GM18517 (cell line): ENCODE data around the gene ASB13.

ENCODE experiments used
- ATAC-seq: cut with Tn5 transposase; IDR thresholded peaks from one replicate; pipeline ENCODE4 v1.9.1; 2021; ENCODE audit warnings: mild to moderate bottlenecking, moderate library complexity; ENCODE audit not compliant: unreplicated experiment

ASB13 gene

DNA sequence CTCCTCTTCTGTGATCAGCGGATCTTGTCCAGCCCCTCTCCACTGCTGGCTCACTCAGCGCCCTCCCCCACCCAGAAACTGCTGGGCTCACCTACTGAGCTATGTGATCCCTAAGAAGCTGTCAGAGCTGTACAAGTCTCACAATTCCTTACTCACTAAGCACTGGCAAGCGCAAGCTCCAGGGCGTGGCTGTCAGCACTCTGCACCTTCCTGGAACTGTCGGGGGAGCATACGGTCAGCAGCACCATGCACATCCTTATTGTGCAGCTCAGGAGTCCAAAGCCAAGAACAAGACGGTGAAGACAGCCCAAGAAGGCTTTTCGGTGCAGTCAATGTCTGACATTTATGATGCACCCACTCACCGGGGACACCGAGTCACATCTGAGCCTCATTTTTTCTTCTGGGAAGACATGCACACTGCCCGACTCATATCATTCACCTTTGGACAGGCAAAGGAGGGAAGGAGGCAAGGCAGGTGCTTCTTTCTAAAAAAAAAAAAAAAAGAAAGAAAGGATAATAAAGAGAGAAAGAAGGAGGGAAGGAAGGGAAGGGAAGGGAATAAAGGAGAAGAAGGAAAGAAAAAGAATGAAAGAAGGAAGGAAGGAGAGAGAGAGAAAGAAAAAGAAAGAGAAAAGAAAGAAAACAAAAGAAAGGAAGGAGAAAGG is 56.3 kb downstream of the ASB13 start:
- no peak for ATAC-seq

- ATAC-seq = no peak
Observed at GRCh38 chr10:5608608-5609220, 57.7 kb downstream of the ASB13 start.

DNA sequence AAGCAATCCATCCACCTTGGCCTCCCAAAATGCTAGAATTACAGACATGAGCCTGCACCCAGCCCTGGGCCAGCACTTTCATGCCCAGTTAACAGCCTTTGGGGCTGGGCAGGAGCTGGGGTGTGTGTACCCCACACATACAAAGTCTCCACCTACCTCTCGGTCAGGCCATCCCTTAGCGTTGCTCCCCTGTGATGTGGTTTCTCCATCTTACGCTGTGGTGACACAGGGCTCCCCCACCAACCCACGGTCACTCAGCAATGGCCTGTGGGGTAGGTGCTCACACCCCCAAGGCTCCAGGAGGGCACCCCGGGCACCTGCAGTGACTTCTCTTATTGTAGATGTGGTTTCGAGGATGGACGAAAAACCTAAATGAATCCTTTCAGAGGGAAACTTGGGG is 58.8 kb downstream of the ASB13 start:
- ATAC-seq = no peak

GRCh38 chr10:5606864-5607263 is 59.5 kb downstream of the ASB13 start:
- ATAC-seq = no peak

DNA sequence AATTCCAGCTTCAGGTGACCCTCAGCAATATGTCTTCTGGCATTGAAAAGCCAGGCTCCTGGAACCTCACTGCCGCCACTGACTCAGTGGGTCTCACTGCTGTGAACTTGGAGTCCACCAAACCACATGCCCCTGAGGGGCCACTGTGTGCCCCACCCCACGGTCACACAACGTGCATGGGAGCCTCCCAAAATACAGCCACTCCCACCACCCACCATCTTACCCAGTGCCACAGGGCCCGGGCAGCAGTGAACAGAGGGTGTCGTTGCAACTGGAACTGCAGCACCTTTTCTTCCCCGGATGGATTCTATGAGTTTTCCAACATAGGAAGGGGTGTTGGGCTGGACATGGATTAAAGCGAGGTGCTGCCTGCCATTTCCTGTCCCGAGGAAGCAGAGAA is 60.1 kb downstream of the ASB13 start:
- ATAC-seq = no peak

- ATAC-seq = no peak
Observed at GRCh38 chr10:5604961-5605360, 61.4 kb downstream of the ASB13 start.

GRCh38 chr10:5604236-5604925 is 62.0 kb downstream of the ASB13 start:
- ATAC-seq = no peak

DNA sequence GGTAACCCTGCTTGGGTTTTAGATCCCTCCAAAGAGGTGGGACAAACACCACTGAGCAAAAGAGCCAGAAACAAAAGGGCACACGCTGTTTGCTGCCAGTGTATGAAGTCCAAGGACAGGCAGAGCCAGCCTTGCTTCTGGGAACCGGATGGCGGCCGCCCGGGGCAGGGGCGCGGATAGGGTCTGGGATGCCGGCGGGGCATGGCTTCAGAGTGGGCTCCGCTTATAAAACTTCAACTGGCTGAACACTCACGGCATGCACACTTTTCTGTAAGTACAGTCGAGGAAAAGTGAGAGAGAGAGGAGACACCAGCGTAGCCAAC is 62.6 kb downstream of the ASB13 start:
- ATAC-seq = no peak

DNA sequence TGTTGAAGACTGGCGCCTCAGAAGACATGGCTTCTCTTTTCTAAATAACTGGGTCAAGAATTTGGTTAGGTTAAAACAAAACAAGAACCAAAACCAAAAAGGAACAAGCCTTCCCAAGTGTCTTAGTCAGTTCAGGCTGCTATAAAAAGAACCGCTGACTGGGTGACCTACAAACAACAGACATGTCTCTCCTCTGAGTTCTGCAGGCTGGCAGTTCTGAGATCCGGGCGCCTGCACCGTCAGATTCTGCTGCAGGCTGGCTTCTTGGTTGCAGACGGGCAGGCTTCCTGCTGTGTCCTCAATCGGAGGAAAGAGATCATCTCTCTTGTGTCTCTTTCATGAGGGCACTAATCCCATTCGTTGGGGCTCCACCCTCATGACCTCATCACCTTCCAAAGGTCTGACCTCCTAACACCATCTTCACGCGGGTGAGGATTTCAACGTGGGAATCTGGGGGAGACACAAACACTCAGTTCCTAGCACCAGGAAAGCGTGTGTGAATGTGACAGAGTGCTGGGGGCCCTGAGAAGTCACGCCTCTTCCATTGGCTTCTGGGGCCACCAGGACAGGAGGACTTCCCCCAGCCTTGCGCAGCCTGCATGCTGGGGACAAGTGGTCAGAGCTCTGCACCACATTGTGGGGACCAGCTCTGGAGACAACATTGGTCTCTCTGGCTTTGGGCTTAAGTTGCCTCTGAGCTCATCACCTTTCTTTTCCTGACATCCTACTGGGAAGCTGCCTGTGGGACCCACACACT is 63.1 kb downstream of the ASB13 start:
- no peak for ATAC-seq

DNA sequence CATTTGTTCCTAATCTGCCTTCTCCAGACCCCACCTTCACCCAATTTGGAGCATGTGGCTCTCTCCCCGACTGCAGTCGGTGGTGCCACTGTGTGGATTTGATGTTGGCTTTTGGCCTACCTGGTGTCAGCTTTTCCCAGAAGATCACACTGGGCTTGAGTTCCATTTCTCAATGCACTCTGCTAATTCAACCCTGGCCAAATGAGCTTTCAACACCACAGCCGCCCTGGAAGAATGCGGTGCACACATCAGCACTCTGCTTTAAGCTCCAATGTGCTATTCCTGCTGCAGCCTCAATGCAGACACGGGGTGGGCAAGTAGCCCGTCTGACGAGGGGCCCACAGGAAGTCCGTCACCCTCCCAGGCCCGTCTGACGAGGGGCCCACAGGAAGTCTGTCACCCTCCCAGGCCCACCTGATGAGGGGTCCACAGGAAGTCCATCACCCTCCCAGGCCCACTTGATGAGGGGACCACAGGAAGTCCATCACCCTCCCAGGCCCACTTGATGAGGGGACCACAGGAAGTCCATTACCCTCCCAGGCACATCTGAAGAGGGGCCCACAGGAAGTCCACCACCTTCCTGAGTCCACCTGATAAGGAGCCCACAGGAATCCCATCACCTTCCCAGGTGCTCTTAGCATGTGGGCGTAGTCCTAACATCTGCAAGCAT is 64.4 kb downstream of the ASB13 start:
- ATAC-seq = no peak

- ATAC-seq = no peak
Observed at GRCh38 chr10:5600908-5601307, 65.5 kb downstream of the ASB13 start.

DNA sequence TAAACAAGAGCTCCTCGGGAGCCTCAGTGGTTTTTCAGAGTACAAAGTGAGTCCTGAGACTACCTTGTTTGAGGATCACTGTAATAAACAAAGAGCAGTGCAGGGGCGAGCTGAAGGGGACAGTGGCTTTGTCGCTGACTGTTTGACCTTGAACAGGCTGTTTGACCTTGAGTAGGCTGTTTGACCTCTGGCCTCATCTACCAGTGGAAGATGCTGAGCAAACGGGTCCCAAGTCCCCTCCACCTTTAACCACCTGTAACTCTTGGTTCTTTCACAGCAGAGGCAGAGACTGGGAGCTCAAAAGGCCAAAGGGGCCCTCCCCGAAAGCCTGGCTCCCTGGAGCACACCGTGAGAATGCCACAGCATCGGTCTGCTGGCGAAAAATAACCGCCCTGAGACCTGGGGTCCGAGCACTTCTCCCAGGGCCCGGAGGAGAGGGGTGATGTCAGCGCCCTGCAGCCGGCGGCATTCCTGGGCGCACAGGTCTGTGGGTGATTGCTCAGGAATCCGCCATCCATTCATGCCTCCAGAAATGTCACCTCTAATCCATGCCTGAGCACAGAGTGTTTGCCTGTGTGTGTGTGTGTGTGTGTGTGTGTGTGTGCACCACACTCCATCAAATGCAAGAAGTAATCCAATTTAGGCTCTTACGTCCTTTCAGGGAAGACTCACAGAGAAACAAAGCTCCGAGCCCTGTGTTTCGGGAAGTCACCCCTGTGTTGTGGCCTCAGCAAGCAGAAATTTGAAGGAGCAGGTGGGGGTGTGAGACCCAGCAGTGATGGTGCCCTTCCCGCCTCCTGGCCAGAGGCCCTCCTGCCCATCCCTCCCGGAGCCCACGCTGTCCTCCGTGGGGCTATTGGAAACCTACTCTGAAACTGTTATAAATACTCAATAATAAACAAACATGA is 66.5 kb downstream of the ASB13 start:
- ATAC-seq = no peak

GRCh38 chr10:5598085-5598690 is 68.2 kb downstream of the ASB13 start:
- no peak for ATAC-seq

GRCh38 chr10:5596611-5597341 is 69.6 kb downstream of the ASB13 start:
- ATAC-seq = no peak

GRCh38 chr10:5595994-5596471 is 70.4 kb downstream of the ASB13 start:
- ATAC-seq = no peak

DNA sequence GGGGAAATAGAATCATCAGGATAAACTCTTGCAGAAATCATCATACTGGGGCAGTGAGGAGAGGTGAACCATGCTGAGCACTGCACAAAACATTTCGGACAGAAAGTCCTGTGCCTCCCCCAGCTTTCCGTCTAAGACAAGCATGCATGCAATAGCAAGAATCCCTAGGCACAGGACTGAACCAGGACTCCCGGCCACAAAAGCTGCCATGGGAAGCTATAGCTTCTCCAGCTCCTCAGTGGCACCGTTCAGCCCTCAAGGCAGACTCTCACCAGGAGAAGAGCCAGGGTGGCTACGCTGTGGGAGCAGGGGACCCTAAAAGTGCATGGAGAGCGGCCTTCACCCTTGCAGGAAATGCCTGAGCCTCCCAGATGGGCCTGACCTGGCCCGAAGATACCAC is 70.8 kb downstream of the ASB13 start:
- no peak for ATAC-seq

- no peak for ATAC-seq
Observed at GRCh38 chr10:5595095-5595494, 71.3 kb downstream of the ASB13 start.

DNA sequence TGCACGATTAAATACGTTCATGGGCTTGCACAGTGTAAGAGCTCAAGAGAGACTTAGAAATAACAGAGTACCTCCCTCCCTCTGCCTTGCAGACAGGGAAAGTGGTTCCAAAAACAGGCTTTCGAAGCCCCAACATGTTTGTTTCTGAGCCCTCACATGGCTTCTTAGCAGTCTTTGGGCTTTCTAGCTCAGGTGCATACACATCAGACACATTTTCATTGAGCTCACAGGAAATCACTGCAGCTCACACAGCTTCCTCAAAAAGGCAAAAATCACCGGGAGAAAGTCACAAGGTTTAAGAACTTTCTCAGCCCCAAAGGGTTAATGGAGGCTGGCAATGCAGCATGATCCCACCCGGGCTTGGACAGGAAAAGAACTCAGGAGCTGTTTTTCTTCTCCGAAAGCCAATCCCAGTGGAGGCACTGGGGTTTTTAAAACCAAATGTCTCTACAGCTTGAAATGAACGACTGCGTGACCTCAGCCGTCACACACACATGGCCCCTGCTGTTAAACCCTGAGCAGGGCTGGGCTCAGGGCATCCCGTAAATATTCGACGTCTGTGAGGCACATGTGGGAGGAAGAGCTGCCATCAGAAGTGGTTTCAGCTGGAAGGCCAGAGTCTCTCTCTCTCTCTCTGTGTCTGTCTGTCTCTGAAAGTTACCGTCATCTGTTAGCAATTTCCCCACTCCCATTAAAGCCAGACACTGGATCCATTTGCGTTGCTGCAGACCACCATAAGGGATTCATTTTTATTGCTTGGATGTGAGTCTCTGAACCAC is 71.9 kb downstream of the ASB13 start:
- no peak for ATAC-seq
